Right renal pelvis (tissue), 4 donors: ENCODE measurements around the gene NR6A1. TPM values are rescaled to one million over a fixed set of nuclear protein-coding genes. Genes with fewer than 3 reads are reported as not detected.

ENCODE experiments used
- DNase-seq, 4 donors: peaks; one replicate each; pipeline ENCODE4 v3.0.0-alpha.2; 2013; ENCODE audit warnings: low read depth in 4 of 4, low spot score in 3 of 4, missing footprints in 1 of 4
- polyA plus RNA-seq, 4 donors: library from polyadenylated mRNA; unstranded; fragments of 120-200 nt; gene quantifications; one replicate each; pipeline ENCODE4 v1.2.1, GENCODE V29; 2013; ENCODE audit not compliant: insufficient read length in 4 of 4

Gene NR6A1
- polyA plus RNA-seq, 4 donors = 0.76 to 1.00 (median 0.87) TPM

GRCh38 chr9:124594673-124595072 is 176.4 kb downstream of the NR6A1 start:
- no peak for DNase-seq

DNA sequence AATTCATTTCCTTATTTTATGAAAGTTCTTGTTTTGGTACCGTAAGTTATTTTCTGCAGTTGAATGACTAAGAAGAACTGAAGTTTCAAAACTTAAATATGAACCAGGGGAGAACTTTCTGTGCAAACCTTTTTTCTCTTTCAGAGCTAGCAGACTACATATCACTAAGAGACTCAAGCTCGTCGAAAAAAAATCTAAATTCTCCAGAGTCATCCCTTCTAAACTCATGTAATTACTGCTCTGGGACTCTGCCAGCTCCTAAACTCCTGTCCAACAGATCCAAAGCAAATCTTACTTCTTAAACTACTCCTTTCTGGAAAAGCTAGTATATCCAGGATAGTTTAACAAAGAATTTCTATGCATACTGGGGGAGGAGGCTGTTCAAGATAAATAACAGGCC is 176.9 kb downstream of the NR6A1 start:
- DNase-seq = no peak

DNA sequence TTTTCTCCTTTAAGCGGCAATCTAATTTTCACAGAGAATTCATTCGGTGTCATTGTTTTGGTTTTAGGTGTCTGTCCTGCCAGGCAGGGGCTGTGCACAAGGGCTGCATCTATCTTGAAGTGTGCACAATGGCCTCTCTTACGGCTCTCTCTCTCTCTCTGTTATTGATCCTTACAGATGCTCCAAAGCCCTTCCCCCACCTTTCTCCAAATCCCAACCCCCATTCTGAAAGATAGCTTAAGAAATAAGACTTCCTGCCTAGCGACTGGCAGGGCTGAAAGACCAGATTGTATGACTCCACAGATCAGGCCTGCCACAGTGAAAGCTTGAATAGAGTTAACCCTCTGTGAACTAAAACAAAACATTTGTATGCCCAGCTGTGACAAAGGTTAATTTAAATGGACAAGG is 177.5 kb downstream of the NR6A1 start:
- DNase-seq = no peak

DNA sequence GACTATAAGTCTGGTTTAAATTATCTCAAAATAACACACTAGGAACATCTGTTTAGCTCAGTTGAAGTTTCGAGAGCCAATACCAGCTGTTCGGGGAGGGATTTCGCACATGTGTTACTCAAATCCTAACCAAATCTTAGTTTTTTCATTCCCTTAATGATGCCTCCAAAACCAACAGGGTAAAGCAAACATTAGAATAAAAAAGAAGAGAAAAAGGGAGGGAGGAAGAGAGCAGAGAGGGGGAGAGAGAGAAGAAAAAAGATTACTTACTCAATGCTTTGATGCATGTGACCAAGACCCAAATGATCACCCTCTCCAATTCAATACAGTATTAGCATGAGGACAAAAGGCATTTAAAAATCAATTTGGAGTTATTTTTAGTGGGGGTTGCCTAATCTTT is 177.9 kb downstream of the NR6A1 start:
- no peak for DNase-seq

GRCh38 chr9:124590889-124591641 is 180.0 kb downstream of the NR6A1 start:
- DNase-seq = no peak

DNA sequence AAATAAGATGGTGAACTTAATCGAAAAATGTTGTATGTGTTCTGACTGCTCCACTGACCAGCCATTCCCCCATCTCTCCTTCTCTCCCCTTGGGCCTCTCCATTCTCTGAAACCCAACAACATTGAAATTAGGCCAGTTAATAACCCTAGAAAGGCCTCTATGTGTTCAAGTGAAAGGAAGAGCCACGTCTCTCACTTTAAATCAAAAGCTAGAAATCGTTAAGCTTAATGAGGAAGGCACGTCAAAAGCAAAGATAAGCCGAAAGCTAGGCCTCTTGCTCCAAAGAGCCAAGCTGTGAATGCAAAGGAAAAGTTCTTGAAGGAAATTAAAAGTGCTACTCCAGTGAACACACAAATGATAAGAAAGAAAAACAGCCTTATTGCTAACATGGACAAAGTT is 186.5 kb downstream of the NR6A1 start:
- peak in 2 of 4 donors; percentile 18 to 37 for DNase-seq

DNA sequence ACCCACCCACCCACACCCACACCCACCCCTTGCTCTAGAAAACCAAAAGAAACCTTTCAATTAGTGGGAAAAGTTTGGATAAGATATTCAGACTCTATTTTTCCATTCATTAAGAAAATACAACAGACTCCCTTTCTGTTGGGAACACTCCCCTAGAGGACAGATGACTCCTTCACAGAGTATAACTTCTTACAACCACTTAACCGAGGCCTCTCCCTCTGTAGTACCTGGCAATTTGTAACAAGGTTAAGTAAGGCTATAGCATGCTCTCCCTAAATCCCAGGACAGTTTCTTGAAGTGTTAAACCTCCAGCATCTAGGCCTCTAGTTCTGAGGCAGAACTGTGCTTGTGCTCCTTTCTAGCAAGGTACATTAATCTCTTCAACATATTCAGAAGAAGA is 188.0 kb downstream of the NR6A1 start:
- no peak for DNase-seq

- DNase-seq = no peak
Observed at GRCh38 chr9:124580186-124580585, 190.9 kb downstream of the NR6A1 start.

- DNase-seq = no peak
Observed at GRCh38 chr9:124576751-124577150, 194.4 kb downstream of the NR6A1 start.

DNA sequence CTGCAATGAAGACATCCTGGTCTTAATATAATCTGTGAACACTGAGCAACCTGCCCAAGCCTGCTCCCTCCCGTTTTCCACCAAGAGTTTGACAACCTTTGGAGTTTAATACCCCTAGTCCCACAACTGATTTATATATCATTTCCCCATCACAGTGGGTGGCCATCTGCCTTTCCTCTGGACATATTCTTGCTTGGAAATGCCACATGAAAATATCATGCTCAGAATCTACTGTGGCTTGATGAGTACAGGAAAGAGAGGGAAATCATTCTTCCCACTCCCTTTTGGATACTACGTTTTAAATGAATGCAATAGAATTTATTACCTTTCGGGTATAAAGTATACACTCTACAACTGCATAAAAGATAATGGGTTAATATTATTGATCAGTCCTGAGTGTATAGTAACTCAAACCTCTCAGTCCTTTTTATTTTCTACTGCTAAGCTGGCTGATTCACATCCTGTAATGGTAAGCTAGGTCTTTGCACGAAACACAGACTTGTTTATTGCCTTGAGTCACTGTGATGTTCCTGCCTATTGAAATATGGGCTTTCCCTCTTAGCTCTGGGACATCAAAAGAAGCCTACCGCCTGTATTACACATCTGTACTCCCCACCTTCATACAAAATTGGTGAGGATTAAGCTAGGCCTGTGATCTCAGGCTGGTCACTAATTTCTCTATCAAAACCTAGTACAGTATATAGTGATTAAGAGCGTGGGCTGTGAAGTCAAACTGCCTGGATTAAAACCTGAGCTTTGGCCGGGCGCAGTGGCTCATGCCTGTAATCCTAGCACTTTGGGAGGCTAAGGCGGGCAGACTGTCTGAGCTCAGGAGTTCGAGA is 196.4 kb downstream of the NR6A1 start:
- no peak for DNase-seq

GRCh38 chr9:124570942-124571666 is 200.0 kb downstream of the NR6A1 start:
- DNase-seq = no peak

- DNase-seq = no peak
Observed at GRCh38 chr9:124569942-124570341, 201.2 kb downstream of the NR6A1 start.

- no peak for DNase-seq
Observed at GRCh38 chr9:124567362-124567761, 203.7 kb downstream of the NR6A1 start.

- no peak for DNase-seq
Observed at GRCh38 chr9:124562328-124562727, 208.8 kb downstream of the NR6A1 start.

DNA sequence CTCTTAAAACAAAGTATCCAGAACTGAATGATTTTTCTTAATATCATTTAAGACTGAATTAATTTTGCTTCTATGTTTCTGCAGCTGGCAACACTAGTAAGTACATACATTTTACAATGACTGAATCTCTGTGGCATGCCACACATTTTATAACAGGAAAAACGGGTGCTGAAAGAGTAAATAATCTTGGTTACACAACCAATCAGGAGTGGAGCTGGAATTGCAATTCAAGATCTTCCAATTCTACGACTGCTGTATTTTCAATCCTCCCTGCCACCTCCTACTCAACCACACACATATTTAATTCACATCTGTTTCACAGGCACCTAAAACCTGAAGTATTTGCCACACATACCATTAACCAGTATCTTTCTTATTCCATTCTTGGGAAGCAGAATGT is 211.2 kb downstream of the NR6A1 start:
- no peak for DNase-seq

- DNase-seq = no peak
Observed at GRCh38 chr9:124558777-124559470, 212.2 kb downstream of the NR6A1 start.

DNA sequence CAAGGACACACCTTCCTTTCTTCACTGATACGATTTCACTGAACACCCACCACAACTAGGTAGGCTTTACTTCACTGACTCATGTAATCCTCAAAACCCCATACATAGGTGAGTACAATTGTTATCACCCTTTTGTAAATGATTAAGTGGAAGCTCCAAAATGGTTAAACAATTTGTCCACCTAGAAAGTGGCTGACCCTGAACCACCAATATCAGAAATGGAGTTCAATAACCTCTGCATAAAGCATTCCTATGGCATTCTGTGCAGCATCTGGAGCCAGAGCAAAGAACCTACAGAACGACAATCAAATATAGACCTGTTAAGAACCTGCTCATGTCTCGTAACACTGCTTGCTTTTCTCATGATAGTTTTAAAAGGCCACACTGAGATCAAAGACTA is 213.2 kb downstream of the NR6A1 start:
- no peak for DNase-seq

DNA sequence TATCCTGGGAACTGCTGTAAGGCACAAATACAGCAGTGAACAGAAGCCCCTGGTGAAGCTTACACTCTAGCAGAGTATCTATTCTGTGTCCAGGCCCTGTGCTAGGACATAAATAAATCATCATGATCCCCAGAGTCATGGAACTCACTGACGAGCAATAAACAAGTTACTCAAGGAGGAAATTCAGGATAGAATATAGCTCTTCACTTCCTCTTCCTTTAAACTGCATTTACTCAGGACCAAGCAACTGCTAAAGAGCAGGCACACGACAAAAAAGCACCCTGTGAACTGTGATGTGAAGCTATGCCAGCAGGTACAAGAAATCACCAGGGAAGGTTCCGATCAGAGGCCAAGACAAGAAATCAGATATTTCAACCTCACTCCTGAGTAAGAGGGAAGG is 216.1 kb downstream of the NR6A1 start:
- DNase-seq = no peak

GRCh38 chr9:124553738-124554137 is 217.4 kb downstream of the NR6A1 start:
- no peak for DNase-seq

GRCh38 chr9:124552273-124552605 is 218.9 kb downstream of the NR6A1 start:
- no peak for DNase-seq
